Occipital lobe (tissue), 2 donors: ENCODE results near the gene ADM. TPM values are rescaled to one million over a fixed set of nuclear protein-coding genes. Genes with fewer than 3 reads are reported as not detected.

Experiments used
- DNase-seq: peaks from one replicate; lab custom pipeline; 2025; lab: John Stamatoyannopoulos, UW
- total RNA-seq: library from RNA; depleted of rRNA; stranded (reverse); fragments of >200 nt; gene quantifications from one replicate; pipeline ENCODE4 v1.2.3, GENCODE V29; 2014

ADM gene
- total RNA-seq, 1 donor from 2014 or later: 14.7 TPM

DNA sequence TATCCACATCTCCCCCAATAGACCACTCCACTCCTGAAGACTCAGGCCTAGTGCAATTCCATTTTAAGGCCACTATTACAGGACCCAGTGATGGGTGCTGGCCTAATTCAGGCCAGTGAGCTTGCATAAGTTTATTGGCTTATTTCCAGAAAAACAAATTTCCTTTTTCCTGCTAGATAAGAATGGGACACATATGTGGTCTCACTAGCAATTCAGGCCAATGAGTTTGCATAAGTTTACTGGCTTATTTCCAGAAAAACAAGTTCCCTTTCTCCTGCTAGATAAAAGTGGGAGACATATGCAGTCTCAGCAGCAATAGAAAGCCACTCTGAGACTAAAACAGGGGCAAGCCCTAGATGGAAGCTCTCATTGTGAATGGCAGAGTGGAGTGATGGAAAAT is 22.4 kb downstream of the ADM start:
- DNase-seq: no peak

DNA sequence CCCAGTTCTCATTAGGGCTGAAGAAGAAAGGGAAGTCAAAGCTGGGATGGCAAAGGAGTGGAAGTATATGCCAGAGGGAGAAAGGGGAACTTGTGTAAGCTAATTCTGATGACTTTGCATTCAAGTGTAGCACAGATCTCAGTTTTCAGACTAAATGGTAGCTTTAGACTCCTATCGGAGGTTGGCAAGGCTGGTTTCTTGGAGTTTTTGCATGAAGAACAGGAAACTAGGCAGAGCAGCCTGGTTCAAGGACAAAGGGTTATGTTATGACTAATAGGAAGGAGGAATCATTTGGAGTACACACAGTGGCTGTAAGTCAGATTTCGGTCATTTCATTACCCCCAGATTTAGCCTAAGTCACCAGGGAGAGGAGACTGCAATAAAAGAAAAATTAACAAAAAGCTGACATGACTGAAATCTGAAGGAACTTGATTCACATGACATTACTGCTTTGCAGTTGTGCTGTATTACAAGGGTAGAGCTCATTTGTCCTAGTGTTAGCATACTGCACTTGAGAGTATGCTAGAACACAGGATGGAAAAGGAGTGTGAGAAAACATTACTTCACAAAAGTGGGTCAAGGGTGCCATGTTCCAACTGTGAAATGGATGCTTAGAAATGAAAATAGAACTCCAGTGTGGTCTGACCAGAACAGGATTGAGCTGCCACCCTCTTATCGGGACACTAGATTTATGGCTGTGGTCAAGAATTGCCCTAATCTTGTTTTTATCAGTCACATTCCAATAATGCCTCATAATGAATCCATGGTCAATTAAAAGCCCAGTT is 23.6 kb downstream of the ADM start:
- DNase-seq: no peak

DNA sequence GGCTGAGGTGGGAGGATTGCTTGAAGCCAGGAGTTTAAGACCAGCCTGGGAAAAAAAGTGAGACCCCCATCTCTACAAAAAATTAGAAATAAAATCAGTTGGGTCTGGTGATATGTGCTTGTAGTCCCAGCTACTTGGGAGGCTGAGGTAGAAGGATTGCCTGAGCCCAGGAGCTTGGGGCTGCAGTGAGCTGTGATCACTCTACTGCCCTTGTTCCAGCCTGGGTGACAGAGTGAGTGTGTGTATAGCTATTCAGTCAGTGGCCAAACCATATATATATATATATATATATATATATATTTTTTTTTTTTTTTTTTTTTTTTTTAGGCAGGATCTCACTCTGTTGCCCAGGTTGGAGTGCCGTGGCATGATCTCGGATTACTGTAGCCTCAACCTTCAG is 24.5 kb downstream of the ADM start:
- DNase-seq: no peak

DNA sequence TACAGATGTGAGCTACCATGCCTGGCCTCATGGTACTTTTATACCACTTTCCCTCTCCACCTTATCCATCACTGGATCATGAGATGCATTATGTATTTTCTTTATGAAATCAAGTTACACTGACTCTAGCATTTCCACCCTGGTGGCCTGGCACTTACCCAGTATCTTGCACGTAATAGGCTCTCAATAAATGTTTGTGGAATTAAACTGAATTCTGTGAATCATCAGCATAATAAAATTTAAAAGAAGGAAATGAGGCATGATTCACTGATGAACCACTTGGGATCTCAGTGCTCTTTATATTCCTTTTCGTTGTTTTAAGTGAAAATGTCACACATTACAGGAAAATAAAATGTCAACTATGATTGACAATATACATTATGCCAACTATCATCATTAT is 25.1 kb downstream of the ADM start:
- no peak for DNase-seq

DNA sequence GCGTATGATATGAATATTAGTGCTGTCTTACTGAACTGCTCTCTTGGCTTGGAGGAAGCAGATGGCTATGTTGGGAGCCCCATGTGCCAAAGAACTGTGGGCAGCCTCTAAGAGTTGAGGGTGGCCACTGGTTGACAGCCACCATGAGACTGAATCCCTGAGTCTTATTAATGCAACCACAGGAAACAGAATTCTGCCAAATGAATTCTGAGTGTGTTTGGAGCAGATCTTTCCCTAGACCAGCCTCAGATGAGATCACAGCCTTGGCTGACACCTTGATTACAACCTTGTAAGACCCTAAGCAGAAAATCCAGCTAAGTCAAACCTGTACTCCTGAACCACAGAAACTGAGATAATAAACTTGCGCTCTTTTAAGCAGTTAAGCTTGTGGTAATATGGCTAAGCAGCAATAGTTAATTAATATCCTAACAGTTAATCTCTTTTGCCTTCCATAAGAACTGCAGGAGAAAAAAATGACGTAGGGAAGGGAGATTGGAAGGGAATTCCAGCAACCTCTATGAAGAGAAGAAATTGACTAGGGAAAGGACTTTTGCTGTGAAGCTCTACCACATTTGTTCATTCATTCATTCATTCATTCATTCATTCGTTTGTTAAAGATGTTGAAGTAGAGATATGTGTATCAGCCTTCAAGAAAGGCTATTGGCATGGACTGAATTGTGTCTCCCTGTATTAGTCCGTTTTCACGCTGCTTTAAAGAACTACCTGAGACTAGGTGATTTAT is 26.8 kb downstream of the ADM start:
- DNase-seq: no peak

DNA sequence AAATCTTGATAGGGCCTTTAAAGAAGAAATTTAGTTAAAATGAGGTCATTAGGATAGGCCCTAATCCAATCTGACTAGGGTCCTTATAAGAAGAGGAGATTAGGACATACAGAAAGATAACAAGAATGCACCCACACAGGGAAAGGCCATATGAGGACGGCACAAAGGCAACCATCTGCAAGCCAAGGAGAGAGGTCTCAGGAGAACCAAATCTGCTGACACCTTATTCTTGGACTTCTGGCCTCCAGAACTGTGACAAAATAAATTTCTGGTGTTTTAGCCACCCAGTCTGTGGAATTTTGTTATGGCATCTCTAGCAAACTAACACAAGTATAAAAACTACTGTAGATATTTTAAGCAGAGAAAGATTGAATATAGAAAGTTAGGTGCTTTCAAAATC is 28.6 kb downstream of the ADM start:
- DNase-seq: no peak

DNA sequence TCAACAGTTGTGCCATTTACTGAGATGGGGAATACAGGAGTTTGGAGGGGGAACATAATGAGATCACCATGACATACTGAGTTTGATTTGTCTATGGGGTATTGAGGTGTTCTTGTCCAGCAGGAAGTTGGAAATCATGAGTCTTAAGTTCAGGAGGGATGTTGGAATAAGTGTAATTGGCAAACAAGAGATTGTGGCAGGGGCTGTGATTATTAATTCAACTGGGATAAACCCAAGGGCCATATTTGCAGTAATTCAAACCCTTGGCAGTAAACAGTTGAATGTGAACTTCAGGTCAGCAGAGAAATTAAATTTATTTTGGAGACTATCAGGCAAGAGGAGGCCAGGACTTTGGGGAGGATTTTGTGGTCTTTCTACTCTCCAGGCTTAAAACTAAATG is 33.4 kb downstream of the ADM start:
- no peak for DNase-seq

DNA sequence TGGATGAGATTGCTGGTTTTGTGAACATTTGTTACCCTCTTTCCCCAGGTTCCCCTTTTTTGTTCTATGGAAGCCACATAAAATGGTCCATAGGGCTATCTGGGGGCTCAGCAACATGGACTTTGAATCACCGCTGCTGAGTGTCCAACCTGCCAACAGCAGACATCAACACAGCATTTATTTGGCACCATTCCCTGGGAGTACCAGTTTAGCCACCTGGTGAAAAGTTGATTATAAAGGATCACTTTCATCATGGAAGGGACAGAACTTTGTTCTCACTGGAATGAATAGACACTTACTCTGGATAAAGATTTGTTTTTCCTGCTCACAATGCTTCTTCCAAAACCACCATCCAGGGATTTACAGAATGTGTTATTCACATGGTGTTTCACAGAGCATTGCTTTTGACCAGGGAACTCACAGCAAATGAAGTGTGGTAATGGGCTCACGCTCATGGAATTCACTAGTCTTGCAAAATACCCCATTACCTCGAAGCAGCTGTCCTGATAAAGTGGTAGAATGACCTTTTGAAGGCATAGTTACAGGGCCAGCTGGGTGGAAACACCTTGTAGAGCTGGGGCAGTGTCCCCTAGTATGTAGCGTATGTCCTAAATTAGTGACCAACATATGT is 43.9 kb downstream of the ADM start:
- DNase-seq: no peak

DNA sequence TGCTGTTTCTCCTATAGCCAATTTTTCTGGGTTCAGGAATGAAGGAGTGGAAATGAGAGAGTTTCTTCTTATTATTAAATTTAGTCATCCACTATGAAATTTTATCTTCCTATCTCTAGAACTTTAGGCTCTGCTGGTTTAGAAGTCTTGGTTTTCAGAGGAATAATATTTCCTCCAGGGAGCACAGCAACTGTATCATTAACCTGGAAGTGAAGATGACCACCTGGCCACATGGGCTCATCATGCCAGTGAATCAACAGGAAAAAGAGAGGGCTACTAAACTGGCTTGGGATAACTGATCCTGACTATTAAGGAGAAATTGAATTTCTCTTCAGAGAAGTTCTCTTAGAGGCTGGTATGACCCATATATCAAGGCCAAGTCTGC is 44.4 kb downstream of the ADM start:
- DNase-seq: no peak

DNA sequence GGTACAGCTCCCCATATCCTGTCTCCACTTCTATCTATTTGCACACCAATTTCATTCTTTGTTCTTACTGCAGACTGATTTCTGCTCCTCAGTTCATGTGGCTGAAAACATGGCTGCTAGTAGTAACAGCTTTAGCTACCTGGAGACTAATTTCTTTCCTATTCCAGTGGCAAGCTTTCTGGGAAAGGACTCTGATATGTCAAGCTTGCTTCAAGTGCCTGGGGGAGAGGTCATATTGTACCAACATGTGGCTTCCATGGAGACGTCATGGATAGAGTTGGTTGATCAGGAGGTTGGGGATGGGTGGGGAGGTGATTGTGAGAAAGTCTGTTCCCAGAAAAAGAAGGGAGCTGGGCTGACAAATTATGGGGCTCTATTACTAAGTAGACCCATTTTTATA is 44.9 kb downstream of the ADM start:
- DNase-seq: no peak

DNA sequence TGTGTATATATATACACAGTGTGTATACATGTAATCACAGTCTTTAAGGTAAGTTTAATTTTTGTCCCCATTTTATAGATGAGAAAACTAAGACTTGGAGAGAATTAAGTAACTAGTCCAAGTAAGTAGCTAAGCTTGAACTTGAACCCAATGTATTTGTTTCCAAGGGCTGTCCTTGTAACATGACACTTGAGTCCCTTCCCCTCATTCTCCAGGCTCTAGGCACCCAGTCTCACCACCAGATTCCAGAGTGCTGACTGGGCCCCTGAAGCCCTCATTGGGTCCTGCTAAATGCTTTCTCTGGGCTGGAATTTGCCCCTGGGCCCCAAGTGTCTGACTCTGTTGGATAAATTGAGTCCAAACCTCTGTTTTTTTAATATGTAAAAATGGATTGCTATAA is 45.5 kb downstream of the ADM start:
- DNase-seq: no peak

DNA sequence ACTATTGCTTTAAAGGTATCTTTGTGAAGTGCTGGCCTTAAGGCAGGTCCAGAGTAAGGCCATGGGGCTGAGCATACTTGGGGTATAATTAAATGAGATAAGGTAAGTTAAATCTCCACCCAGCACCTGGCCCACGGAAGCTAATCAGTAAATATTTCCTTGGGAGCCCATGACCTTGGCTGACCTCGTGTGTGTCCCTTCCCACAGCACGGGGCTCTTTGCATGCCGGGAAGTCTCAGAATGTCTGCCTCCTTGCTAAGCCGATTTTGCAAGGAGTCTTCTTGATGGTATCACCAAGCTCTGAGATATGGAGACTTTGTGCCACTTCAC is 46.5 kb downstream of the ADM start:
- DNase-seq: no peak

DNA sequence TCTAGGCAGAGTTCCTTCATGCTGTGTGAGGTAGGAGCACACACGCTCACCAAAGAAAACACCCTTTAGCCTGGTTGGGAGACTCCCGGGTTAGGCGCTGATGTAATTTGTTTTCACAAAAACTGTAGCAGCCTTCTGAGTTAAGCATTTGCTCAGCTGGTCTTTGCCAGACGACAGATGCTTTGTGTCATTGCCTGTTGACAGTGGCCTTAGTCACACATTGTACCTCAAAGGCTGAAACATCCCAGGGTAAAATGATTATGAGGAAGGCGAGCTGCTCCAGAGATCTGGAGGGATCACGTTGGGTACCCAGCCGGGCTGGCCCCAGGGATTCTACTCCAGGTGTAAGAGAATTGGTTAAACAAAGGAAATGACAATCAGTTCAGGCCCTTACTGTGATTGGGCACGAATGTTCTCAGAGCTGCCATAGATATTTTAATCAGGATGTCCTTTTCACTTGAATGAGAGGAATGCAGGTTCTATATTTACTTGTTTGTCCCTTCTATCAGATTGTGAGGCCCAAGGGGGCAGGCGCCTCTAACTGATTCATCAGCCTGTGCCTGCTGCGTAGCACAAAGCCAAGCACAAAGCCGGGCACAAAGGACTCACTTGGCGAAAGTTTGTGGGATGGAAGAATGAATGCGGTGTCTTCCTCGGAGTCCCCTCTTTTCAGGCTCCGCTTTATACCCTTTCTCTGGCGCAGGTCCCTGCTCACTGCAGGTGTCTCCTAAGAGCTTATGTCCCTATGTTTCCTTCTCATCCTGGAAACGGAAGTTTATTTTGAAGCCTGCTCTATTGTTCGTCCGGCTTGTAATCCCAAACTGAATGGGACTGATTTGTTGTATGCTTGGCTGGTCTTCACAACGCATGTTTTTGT is 47.1 kb downstream of the ADM start:
- no peak for DNase-seq

DNA sequence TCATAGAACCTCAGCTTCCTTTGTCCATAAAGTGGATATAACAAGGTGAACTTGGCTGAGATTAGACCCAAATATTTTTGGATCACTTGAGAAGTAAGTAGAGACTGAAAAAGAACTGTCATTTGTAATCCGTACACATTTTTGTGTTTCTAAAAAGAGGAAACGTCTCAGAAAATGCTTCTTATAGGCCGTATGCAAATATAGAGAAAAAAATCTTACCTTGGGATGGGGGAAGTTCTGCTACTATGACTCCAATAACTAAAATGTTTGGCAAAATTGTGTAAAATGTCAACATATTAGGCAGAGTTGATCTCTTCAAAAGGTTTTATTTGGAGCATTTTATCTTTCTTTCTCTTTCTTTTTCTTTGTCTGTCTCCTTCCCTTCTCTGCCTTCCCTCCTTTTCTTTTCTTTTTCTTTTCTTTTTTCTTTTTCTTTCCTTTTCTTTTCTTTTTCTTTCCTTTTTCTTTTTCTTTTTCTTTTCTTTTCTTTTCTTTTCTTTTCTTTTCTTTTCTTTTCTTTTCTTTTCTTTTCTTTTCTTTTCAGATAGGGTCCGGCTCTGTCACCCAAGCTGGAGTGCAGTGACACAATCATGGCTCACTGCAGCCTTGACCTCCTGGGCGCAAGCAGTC is 48.2 kb downstream of the ADM start:
- DNase-seq: no peak

DNA sequence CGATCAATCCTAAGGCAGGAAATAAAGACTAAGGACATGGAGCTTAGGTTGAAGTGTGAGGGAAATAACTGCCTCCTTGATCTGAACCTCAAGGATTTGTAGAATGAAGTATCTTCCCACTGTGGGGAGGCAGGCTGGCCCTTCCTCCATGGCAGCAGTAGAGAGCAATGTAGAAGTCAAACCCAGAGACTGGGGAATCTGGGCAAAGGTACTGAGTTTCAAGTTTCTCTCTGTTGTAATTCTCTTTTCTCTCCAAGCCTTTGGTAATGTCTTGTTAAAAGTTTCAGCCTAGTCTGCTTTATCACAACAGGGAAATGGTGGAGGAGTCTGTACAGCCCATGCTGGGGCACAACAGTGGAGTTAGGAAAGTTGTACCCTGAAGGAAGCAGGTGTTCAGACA is 49.5 kb downstream of the ADM start:
- DNase-seq: no peak

DNA sequence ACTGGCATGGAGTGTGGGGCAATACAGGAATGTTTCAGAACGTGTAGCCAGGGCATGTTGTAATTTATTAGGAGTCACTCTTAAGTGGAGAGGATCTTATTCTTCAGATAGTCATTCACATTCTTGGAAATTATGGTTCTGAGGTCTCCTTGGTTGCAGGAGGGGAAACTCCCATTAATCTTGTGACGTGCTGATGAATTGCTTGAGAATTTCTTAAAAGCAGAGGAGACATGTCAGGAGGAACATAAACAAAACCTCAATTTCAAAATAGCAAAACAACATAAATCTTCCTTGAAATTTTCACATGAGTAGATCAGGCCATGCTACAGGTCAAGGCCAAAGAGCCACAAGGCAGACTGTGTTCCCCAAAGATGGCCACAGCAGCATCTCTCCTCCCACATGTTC is 50.4 kb downstream of the ADM start:
- DNase-seq: no peak

DNA sequence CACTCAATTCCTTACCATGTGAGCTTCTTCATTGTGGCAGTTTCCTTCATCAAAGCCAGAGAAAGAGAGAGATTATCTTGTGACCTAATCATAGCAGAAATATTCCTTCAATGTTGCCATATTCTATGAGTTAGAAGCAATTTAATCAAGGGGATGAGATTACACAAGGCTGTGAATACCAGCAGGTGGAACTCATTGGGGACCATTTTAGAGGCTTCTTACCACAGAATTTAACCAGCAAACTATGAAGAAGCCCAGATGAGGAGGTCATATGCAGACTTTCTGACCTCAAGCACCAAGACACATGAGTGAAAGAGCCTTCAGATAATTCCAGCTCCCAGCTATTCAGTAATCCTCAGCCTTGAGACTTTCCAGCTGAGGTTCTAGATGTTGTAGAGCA is 51.3 kb downstream of the ADM start:
- DNase-seq: no peak
